ENCODE results near the gene CFAP74.

Gene CFAP74

GRCh38 chr1:1906185-1907097, 97.1 kb downstream of the CFAP74 start:
- H3K4me2 ChIP-seq (ENCODE audit: insufficient read depth, low read length): no peak overlapping the region
- no peak for ATAC-seq (ENCODE audit: insufficient read depth, low read depth)
- no peaks in the 10 kb centered on the region for H3K27me3 ChIP-seq (ENCODE audit: insufficient read depth, low read length, poor library complexity)
- no peak overlapping the region for H3K9ac ChIP-seq (ENCODE audit: low read depth, low read length)
- H3K36me3 ChIP-seq (ENCODE audit: insufficient read depth, low read length): no peaks in the 10 kb centered on the region
- H3K4me3 ChIP-seq (ENCODE audit: low read depth in 1 of 2, low read length in 2 of 2): no peak overlapping the region
- no peak for DNase-seq
- H3K9me3 ChIP-seq (ENCODE audit: insufficient read depth, low read length, severe bottlenecking): no peaks in the 10 kb centered on the region
- H3K4me1 ChIP-seq (ENCODE audit: insufficient read depth, low read length): peaks cover 20% of the 10 kb centered on the region
- no peak overlapping the region for H2AFZ ChIP-seq (ENCODE audit: low read depth, low read length)
- no peak overlapping the region for H3K27ac ChIP-seq (ENCODE audit: low read length)
- H3K79me2 ChIP-seq (ENCODE audit: insufficient read depth, low read length): no peaks in the 10 kb centered on the region
- TF ChIP-seq EZH2 (IDR thresholded peaks at IDR 0.05; ENCODE audit: borderline replicate concordance, low read depth, low read length, severe bottlenecking): no peak
- TF ChIP-seq, protein P1, sequence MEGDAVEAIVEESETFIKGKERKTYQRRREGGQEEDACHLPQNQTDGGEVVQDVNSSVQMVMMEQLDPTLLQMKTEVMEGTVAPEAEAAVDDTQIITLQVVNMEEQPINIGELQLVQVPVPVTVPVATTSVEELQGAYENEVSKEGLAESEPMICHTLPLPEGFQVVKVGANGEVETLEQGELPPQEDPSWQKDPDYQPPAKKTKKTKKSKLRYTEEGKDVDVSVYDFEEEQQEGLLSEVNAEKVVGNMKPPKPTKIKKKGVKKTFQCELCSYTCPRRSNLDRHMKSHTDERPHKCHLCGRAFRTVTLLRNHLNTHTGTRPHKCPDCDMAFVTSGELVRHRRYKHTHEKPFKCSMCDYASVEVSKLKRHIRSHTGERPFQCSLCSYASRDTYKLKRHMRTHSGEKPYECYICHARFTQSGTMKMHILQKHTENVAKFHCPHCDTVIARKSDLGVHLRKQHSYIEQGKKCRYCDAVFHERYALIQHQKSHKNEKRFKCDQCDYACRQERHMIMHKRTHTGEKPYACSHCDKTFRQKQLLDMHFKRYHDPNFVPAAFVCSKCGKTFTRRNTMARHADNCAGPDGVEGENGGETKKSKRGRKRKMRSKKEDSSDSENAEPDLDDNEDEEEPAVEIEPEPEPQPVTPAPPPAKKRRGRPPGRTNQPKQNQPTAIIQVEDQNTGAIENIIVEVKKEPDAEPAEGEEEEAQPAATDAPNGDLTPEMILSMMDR (IDR thresholded peaks at IDR 0.05; ENCODE audit: borderline replicate concordance, extremely low read depth, low read length, poor library complexity, severe bottlenecking): no peak
- H4K20me1 ChIP-seq (ENCODE audit: insufficient read depth, low read length): no peaks in the 10 kb centered on the region

GRCh38 chr1:1903224-1903623, 100.4 kb downstream of the CFAP74 start:
- no peak overlapping the region for H3K4me2 ChIP-seq (ENCODE audit: insufficient read depth, low read length)
- H3K27ac ChIP-seq (ENCODE audit: low read length): no peak overlapping the region
- no peak for ATAC-seq (ENCODE audit: insufficient read depth, low read depth)
- peaks cover 7% of the 10 kb centered on the region for H3K4me1 ChIP-seq (ENCODE audit: insufficient read depth, low read length)
- H3K27me3 ChIP-seq (ENCODE audit: insufficient read depth, low read length, poor library complexity): no peaks in the 10 kb centered on the region
- no peak overlapping the region for H3K9ac ChIP-seq (ENCODE audit: low read depth, low read length)
- no peaks in the 10 kb centered on the region for H3K79me2 ChIP-seq (ENCODE audit: insufficient read depth, low read length)
- TF ChIP-seq, protein P1 (IDR thresholded peaks at IDR 0.05; ENCODE audit: borderline replicate concordance, extremely low read depth, low read length, poor library complexity, severe bottlenecking): no peak
- no peak for TF ChIP-seq EZH2 (IDR thresholded peaks at IDR 0.05; ENCODE audit: borderline replicate concordance, low read depth, low read length, severe bottlenecking)
- H2AFZ ChIP-seq (ENCODE audit: low read depth, low read length): no peak overlapping the region
- H4K20me1 ChIP-seq (ENCODE audit: insufficient read depth, low read length): peaks cover 3% of the 10 kb centered on the region
- H3K36me3 ChIP-seq (ENCODE audit: insufficient read depth, low read length): no peaks in the 10 kb centered on the region
- H3K9me3 ChIP-seq (ENCODE audit: insufficient read depth, low read length, severe bottlenecking): no peaks in the 10 kb centered on the region
- DNase-seq: no peak
- no peak overlapping the region for H3K4me3 ChIP-seq (ENCODE audit: low read depth in 1 of 2, low read length in 2 of 2)

- Histone ChIP-seq H3K27ac (ENCODE audit: low read length) (no peak overlapping the region), H4K20me1 (ENCODE audit: insufficient read depth, low read length) (peaks cover 3% of the 10 kb centered on the region), H3K9ac (ENCODE audit: low read depth, low read length) (no peak overlapping the region), H3K4me2 (ENCODE audit: insufficient read depth, low read length) (no peak overlapping the region), H3K36me3 (ENCODE audit: insufficient read depth, low read length) (no peaks in the 10 kb centered on the region), H3K4me3 (ENCODE audit: low read depth in 1 of 2, low read length in 2 of 2) (no peak overlapping the region), H3K4me1 (ENCODE audit: insufficient read depth, low read length) (no peaks in the 10 kb centered on the region), H3K9me3 (ENCODE audit: insufficient read depth, low read length, severe bottlenecking) (no peaks in the 10 kb centered on the region), H3K27me3 (ENCODE audit: insufficient read depth, low read length, poor library complexity) (no peaks in the 10 kb centered on the region), H3K79me2 (ENCODE audit: insufficient read depth, low read length) (no peaks in the 10 kb centered on the region), H2AFZ (ENCODE audit: low read depth, low read length) (no peak overlapping the region)
- ATAC-seq (ENCODE audit: insufficient read depth, low read depth) (no peak), DNase-seq (no peak)
- no peak for TF ChIP-seq EZH2 (IDR thresholded peaks at IDR 0.05; ENCODE audit: borderline replicate concordance, low read depth, low read length, severe bottlenecking)
- TF ChIP-seq, protein P1 (IDR thresholded peaks at IDR 0.05; ENCODE audit: borderline replicate concordance, extremely low read depth, low read length, poor library complexity, severe bottlenecking): no peak
Observed at GRCh38 chr1:1901641-1902294, 101.8 kb downstream of the CFAP74 start.

All from DND-41 (cell line).